Panc1 (cell line): ENCODE results near the gene FFAR2. TPM values are rescaled to one million over a fixed set of nuclear protein-coding genes. Genes with fewer than 3 reads are reported as not detected.

Experiments
- ATAC-seq: fragments of 200-7000 bp; cut with Tn5 transposase; 2 replicates; pipeline ENCODE4 v1.9.1; 2020; ENCODE audit warnings: mild to moderate bottlenecking, moderate library complexity
- BruUV-seq: library from RNA; stranded (reverse); fragments of 400-500 nt; replicated peaks from 2 replicates; lab custom pipeline; 2021; lab: Mats Ljungman, UMichigan
- CTCF ChIA-PET: fragments of 300-600 bp; sonication (Branson Sonifier 250); formaldehyde crosslinking; loops from one replicate; lab custom pipeline; 2022; ENCODE audit warnings: antibody characterized with exemption; lab: Charles Lee
- POLR2A ChIA-PET: fragments of 300-600 bp; sonication (Branson Sonifier 250); formaldehyde crosslinking; loops from one replicate; lab custom pipeline; 2022; ENCODE audit warnings: antibody characterized with exemption; lab: Charles Lee
- DNase-seq: peaks from one replicate; pipeline ENCODE4 v3.0.0-alpha.2; 2010; ENCODE audit warnings: low read depth, low spot score
- H3K27ac ChIP-seq: 2 replicates; pipeline ENCODE4 v1.5.1; 2011; ENCODE audit warnings: mild to moderate bottlenecking, low read length, inconsistent platforms
- H3K27me3 ChIP-seq: fragments of 200-500 bp; sonication (Bioruptor generic); 2 replicates; pipeline ENCODE4 v1.6.0; 2014; ENCODE audit warnings: low read length, inconsistent platforms; ENCODE audit not compliant: control insufficient read depth, insufficient read depth
- H3K36me3 ChIP-seq: fragments of 200-500 bp; sonication (Bioruptor generic); 2 replicates; pipeline ENCODE4 v1.5.1; 2014; ENCODE audit warnings: inconsistent platforms, mild to moderate bottlenecking, low read length, moderate library complexity; ENCODE audit not compliant: control insufficient read depth, insufficient read depth
- H3K4me1 ChIP-seq: 2 replicates; pipeline ENCODE4 v1.5.1; 2011; ENCODE audit warnings: inconsistent platforms, mild to moderate bottlenecking, low read length, moderate library complexity; ENCODE audit not compliant: control insufficient read depth, insufficient read depth
- H3K4me3 ChIP-seq, 2 experiments: 2 replicates each; pipeline ENCODE4 v1.5.1; 2011 to 2012; ENCODE audit warnings: low read depth in 2 of 2, low read length in 2 of 2, mild to moderate bottlenecking in 2 of 2, inconsistent platforms in 1 of 2, moderate library complexity in 1 of 2
- H3K9me3 ChIP-seq: fragments of 200-500 bp; sonication (Bioruptor generic); 2 replicates; pipeline ENCODE4 v1.5.1; 2014; ENCODE audit warnings: low read depth, mild to moderate bottlenecking, inconsistent platforms, low read length, moderate library complexity; ENCODE audit not compliant: control insufficient read depth, insufficient read depth
- CTCF ChIP-seq: fragments of 450-650 bp; IDR thresholded peaks from 2 replicates; pipeline ENCODE4 v1.5.1; 2017; ENCODE audit warnings: mild to moderate bottlenecking
- POLR2AphosphoS5 ChIP-seq: IDR thresholded peaks from 2 replicates; pipeline ENCODE4 v1.6.1; 2012; ENCODE audit warnings: mild to moderate bottlenecking, low read depth, low read length, moderate library complexity
- REST ChIP-seq, 2 experiments: IDR thresholded peaks; 2 replicates each; pipeline ENCODE4 v1.6.1; 2011 to 2012; ENCODE audit warnings: low read depth in 2 of 2, control low read depth in 1 of 2, low read length in 1 of 2, mild to moderate bottlenecking in 1 of 2, moderate library complexity in 1 of 2; ENCODE audit not compliant: insufficient read depth in 1 of 2
- SIN3A ChIP-seq: IDR thresholded peaks from 2 replicates; pipeline ENCODE4 v1.6.1; 2012; ENCODE audit warnings: low read depth, mild to moderate bottlenecking, low read length, moderate library complexity, borderline replicate concordance; ENCODE audit not compliant: insufficient read depth
- TCF7L2 ChIP-seq: IDR thresholded peaks from 2 replicates; pipeline ENCODE4 v1.6.1; 2011; ENCODE audit warnings: mild to moderate bottlenecking, low read depth, low read length, inconsistent platforms
- in situ Hi-C: cut with HindIII; loops from 2 replicates; pipeline ENCODE4 v1.10.0; 2016; ENCODE audit warnings: low sequenced_read_pairs, low pct_unique_long_range_greater_than_20kb
- intact Hi-C: fragments of 100-400 bp; cut with micrococcal nuclease; formaldehyde crosslinking; loops from one replicate; pipeline ENCODE4 v1.10.0; 2022; ENCODE audit not compliant: unreplicated experiment
- total RNA-seq: library from RNA; stranded (reverse); gene quantifications from one replicate; pipeline ENCODE4 v1.2.1, GENCODE V29; 2021; ENCODE audit not compliant: unreplicated experiment

Gene FFAR2
- total RNA-seq, 1 experiment from 2014 or later = not detected

- Histone ChIP-seq H3K4me3 (no peak overlapping the region), H3K4me1 (no peaks in the 10 kb centered on the region; the same call in 1 of the 2 replicates), H3K9me3 (no peaks in the 10 kb centered on the region), H3K36me3 (no peaks in the 10 kb centered on the region), H3K27ac (no peak overlapping the region), H3K27me3 (peaks cover 8% of the 10 kb centered on the region)
- ChIA-PET POLR2A (no interaction called here), CTCF (no interaction called here)
- BruUV-seq = no TSS peak
- ATAC-seq (no peak), DNase-seq (no peak)
- intact Hi-C loops (no loop called here), in situ Hi-C loops (no loop called here)
- TF ChIP-seq TCF7L2 (no peak), SIN3A (no peak), REST (IDR thresholded peaks at IDR 0.05; ENCODE audit: insufficient read depth in 1 of 2, low read depth in 2 of 2, low read length in 1 of 2) (no peak), CTCF (no peak), POLR2AphosphoS5 (no peak)
Observed at GRCh38 chr19:35419046-35419445, 29.0 kb upstream of the FFAR2 start.

- Histone ChIP-seq H3K4me3 (no peak overlapping the region), H3K27ac (no peak overlapping the region), H3K4me1 (no peaks in the 10 kb centered on the region; the same call in 1 of the 2 replicates), H3K36me3 (no peaks in the 10 kb centered on the region), H3K9me3 (no peaks in the 10 kb centered on the region), H3K27me3 (peaks cover 6% of the 10 kb centered on the region)
- in situ Hi-C loops = no loop called here
- no peak for TF ChIP-seq CTCF
- no peak for DNase-seq
- no peak for ATAC-seq
- ChIA-PET CTCF (no interaction called here), POLR2A (no interaction called here)
- intact Hi-C loops = no loop called here
- no TSS peak for BruUV-seq
Observed at GRCh38 chr19:35419805-35420204, 28.3 kb upstream of the FFAR2 start.

- intact Hi-C loops = no loop called here
- ATAC-seq = no peak
- no TSS peak for BruUV-seq
- no peak for DNase-seq
- no peaks in the 10 kb centered on the region; the same call in 1 of the 2 replicates for H3K4me1 ChIP-seq
- in situ Hi-C loops = no loop called here
- H3K36me3 ChIP-seq = no peaks in the 10 kb centered on the region
- no peak overlapping the region for H3K27ac ChIP-seq
- TF ChIP-seq SIN3A = no peak
- no peak for TF ChIP-seq REST (IDR thresholded peaks at IDR 0.05; ENCODE audit: insufficient read depth in 1 of 2, low read depth in 2 of 2, low read length in 1 of 2)
- TF ChIP-seq TCF7L2 = no peak
- TF ChIP-seq POLR2AphosphoS5 = no peak
- no peak for TF ChIP-seq CTCF
- H3K4me3 ChIP-seq = no peak overlapping the region
- CTCF ChIA-PET = no interaction called here
- POLR2A ChIA-PET = no interaction called here
- H3K27me3 ChIP-seq = peaks cover 3% of the 10 kb centered on the region
- H3K9me3 ChIP-seq = no peaks in the 10 kb centered on the region
Observed at GRCh38 chr19:35421362-35421761, 26.7 kb upstream of the FFAR2 start.
